GM19438 (cell line): Measurements from ENCODE around the gene HCFC1R1.

Experiments
- ATAC-seq: cut with Tn5 transposase; IDR thresholded peaks from one replicate; pipeline ENCODE4 v1.9.1; 2021; ENCODE audit warnings: low read depth; ENCODE audit not compliant: unreplicated experiment

HCFC1R1 gene

DNA sequence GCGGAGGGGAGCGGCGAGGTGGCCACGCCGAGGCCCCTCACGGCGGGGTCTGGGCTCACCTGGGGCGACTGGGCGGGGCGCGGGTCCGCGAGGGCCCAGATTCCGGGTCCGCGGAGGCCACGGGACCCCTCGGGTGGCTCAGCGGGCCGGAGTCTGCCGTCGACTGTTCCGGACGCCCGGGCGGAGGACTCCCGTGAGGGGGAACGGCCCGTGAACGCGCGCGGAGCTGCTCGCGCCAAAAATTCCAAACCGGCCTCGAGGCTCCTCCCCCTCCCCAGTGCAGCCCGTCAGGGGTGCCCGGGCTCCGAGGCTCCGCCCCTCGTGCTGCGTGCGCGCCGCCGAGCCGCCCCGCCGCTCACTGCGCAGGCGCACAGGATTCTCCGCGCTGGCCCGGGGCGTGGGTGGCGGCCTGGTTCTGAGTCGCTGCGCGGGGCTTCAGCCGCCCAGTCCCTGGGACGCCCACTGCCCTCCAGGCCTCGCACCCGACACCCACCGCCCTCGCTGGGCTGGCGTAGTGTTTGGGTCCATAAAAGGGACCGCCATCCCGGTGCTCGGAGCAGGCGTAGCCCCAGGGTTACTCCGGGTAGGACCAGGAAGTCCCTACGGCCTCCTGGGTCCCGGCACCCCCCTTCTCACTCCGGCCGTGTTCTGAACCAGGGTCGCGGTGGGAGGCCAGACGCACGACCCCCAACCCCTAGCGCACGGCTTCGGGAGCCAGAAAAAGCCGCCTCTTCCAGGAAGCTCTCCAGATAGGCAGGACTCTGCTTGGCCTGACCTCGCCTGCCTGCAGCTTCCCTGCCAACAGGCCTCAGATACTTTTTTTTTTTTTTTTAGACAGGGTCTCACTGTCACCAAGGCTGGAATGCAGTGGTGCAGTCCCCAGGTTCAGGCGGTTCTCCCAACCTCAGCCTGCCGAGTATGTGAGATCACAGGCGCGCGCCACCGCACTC is 43.2 kb downstream of the HCFC1R1 start, which contains the start of gene PKMYT1:
PKMYT1 (minus strand) TSS at position 220 of the 950 bp plus-strand sequence. CDS start 789 bp downstream, outside the sequence.
- peak; percentile 56 for ATAC-seq

DNA sequence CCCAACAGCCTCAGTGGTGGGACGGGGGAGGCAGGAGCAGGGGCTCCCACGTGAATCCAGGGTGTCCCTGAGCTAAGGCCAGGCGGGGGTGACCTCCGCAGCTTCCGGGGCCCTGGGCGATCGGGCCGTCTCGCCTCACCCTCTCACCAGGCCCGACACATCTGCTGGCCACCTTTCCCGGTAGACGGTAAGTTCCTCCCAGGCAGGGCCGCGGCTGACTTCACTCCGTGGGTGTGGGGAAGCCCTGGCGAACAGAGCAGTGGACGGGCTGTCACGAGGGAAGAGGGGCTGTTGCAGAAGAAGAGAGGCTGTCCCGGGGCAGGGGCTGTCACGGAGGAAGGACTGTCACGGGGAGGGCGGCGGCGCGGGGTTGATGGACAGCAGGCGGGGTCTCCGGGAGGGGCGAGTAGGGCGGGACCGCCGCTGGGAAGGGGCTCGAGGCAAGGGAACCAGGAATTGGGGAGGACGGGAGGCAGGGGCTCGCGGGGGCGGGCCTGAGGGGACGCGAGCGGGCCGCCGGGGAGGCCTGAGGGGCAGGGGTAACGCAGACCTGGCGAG is 44.0 kb downstream of the HCFC1R1 start:
- ATAC-seq: no peak

DNA sequence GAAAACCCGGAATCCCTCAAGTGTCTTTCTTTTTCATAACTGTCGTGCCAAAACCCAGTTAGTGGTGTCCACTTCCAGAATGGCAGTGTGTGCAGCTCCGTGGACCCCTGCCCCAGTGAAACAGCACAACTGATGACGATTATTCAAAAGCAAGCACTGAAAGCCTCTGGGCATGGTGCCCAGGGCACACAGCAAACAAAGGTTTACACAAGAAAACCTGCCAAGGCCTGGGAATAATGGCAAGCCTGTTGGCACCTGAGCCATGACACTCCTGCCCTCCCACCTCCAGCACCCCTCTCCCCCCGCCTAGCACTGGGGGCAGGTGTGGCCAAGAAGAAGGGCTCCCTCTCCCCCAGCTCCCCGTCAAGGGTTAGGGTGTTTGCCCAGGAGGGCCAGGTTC is 46.3 kb downstream of the HCFC1R1 start:
- no peak for ATAC-seq

DNA sequence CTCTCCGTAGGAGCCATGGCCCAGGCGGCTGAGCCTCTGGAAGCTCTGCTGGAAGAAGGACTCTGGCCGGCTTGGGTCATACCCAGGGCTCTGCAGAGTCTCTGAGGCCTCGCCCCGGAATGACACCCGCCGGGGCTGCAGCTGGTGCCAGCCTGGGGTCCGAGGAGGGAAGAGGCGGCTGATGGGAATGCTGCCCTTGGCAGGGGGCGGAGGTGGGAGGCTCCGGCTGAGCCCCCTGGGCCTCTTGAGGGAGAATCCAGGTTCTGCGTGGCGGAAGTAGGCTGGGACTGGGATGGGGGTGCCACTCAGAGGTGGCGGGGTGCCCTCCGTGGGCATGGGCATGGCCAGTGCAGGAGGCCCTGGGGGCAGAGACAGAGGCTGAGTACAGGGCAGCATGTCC is 47.1 kb downstream of the HCFC1R1 start:
- no peak for ATAC-seq

DNA sequence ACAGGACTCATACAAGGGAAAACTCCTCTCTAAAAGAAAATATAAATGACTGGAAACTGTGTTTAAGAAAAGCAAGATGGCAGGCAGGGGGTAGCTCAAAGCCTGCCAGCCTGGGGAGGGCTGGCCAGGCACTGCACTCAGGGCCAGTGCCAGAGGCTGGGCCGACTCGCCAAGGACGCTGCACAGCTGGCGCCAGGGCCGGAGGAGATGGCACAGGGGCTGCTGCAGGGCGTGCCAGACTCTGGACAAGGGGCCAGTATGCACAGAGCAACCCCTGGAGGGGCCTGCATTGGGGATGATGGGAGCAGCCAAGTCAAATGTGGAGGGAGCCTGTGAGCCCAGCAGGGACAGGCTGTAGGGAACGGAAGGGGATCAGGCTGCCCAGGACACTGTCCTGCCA is 47.5 kb downstream of the HCFC1R1 start:
- ATAC-seq: no peak

DNA sequence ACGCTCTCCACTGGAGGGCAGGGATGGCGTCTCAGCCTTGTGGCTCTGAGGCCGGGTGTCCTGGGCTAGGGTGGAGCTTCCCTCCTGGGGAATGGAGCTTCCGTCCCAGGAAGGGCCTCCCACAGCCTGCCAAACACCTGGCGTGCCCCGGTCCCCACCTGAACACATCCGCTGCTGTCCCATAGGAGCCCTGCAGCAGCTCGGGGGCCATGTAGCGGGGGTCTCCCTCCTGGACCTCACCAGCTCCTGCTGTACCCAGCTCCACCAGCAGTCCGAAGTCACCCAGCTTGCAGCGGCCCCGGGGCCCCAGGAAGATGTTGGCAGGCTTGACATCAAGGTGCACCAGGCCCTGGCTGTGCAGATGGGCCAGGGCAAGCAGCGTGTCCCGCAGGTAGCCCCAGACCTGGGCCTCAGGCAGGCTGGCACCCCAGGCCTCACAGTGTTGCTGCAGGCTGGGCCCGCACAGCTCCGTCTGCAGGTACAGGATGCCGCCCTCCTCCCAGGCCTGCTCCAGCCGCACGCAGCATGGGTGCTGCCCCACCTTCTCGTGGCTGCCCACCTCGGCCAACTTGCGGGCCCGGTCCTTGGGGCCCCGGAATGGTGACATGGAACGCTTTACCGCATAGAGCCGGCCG is 48.5 kb downstream of the HCFC1R1 start:
- no peak for ATAC-seq

DNA sequence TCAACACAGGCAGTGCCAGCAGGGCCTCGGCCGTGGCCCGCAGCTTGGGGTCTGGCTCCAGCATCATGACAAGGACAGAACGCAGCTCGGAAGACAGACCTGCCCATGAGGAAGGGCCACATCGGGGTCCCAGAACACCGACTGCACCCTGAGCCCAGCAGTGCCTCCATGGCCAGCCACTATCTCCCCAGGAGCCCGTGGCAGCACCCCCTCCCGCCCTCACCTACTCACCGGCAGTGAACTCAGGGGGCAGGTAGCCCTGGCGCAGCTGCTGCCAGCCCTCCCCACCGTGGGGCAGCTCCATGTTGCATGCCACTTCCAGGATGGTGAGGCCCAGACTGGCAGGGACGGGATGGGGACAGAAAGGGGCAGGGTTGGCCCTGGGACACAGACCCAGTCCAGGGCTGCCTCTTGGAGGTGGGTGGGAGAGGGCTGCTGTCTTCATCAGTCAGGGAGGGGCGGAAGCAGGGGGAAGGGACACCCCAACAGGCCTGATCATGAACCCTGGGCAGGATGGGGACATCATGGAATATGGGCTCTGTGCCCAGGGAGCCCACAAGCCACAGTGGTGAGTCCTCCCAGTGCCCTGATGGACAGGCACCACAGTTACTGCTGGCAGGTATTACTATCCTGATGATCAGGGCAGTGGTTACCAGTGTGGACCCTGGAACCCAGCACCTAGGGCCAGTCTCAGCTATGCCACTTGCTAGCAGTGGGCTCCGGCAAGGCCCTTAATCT is 49.3 kb downstream of the HCFC1R1 start:
- ATAC-seq: no peak

DNA sequence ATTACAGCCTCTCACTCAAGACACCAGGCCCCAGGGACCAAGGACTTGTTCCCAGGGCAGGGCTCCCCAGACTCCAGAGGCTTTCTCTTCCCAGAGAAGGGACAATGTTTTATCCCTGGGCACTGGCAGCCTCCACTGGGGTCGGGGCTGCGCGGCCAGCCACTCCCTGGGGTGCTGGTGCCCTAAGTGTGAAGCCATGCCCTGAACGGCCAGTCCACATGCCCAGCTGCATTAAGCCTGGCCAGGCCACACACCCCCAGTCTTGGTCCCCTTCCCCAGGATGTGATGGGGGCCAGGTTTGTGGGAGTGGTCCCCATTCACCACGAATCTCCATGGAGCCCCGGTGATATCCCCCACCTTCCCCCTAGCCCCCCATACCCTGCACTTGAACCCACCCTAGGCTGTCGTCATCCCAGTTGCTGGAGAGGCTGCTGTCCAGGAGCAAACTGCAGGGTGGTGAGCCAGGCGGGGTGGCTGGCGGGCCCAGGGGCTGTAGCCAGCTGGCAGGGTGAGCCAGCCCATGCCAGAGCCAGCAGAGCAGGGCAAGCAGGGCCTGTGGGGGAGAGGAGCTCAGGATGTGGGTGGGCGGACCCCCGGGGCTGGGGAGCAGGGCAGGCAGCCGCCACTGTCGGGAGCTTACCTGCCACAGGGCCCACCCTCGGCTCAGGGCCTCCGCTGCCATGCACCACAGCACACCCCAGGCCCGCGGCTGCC is 50.0 kb downstream of the HCFC1R1 start:
- no peak for ATAC-seq

DNA sequence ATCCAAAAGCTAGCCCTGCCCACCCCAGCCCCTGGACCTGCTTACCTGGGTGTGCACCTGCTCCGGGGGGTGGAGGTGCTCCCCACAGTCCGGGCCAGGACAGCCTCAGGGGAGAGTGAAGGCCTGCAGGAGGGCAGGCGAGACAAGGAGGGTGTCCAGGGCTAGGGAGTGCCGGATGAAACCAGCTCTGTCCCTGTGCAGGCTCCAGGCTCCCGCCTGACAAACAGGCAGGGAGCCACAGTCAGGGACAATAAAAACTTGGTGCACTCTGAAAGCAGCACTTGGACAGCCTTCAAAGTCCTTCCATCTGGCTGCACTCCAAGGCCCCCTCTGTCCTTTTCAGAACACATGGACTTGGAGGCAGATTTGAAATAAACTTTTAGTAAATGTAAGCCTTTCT is 50.6 kb downstream of the HCFC1R1 start:
- no peak for ATAC-seq
